Loucy (cell line): ENCODE data around the gene EVC.

Experiments used
- CTCF ChIP-seq: fragments of 200-600 bp; sonication (generic); conservative IDR thresholded peaks from 2 replicates; pipeline ENCODE4 v1.5.1; 2014; ENCODE audit warnings: mild to moderate bottlenecking, antibody characterized with exemption, low read length
- EZH2phosphoT487 ChIP-seq: fragments of 200-600 bp; IDR thresholded peaks from 2 replicates; pipeline ENCODE4 v1.6.1; 2018; ENCODE audit warnings: antibody characterized with exemption, mild to moderate bottlenecking, moderate library complexity, borderline replicate concordance

- TF ChIP-seq EZH2phosphoT487 (no peak), CTCF (no peak)
Observed at GRCh38 chr4:5773271-5773555, 62.2 kb downstream of the EVC start.
